ENCODE results near the gene GRWD1.

- TF ChIP-seq CTCF (IDR thresholded peaks at IDR 0.05), result no peak
- TF ChIP-seq POLR2AphosphoS5 (IDR thresholded peaks at IDR 0.05), result no peak
Observed at GRCh38 chr19:48398102-48398374, 47.7 kb upstream of the GRWD1 start.
